GM19035 (cell line): ENCODE data around the gene INPP1.
A peak's percentile ranks its signal among the peaks of the same experiment; 100 is the strongest.
"Not testable (repeated sequence)": the region's sequence is repeated elsewhere in the genome, so short reads cannot be mapped to it uniquely, and the experiment has no call there.

Source experiments
- ATAC-seq: cut with Tn5 transposase; IDR thresholded peaks from one replicate; pipeline ENCODE4 v1.9.1; 2021; ENCODE audit not compliant: unreplicated experiment

Gene INPP1

GRCh38 chr2:190333395-190333794 lies 10.0 kb upstream of the INPP1 start:
- no peak for ATAC-seq

GRCh38 chr2:190333928-190334327 lies 9.5 kb upstream of the INPP1 start:
- ATAC-seq, result no peak

- ATAC-seq, result no peak
These were observed 8.7 kb upstream of the INPP1 start for GRCh38 chr2:190334479-190335224.

GRCh38 chr2:190335225-190335559 lies 8.2 kb upstream of the INPP1 start:
- ATAC-seq, result no peak

- not testable (repeated sequence) for ATAC-seq
These were observed 7.8 kb upstream of the INPP1 start for GRCh38 chr2:190335584-190335983.

GRCh38 chr2:190336420-190336819 lies 7.0 kb upstream of the INPP1 start:
- ATAC-seq, result no peak

- ATAC-seq, result no peak
These were observed 4.9 kb upstream of the INPP1 start for GRCh38 chr2:190338453-190338852.

- no peak for ATAC-seq
These were observed 4.0 kb upstream of the INPP1 start for GRCh38 chr2:190339394-190339793.

- ATAC-seq, result no peak
These were observed 3.0 kb upstream of the INPP1 start for GRCh38 chr2:190340369-190340768.

- ATAC-seq, result no peak
These were observed 778 bp upstream of the INPP1 start for GRCh38 chr2:190342611-190343010.

GRCh38 chr2:190343089-190343535 lies 277 bp upstream of the INPP1 start:
- no peak for ATAC-seq

- ATAC-seq, result peak; percentile 77
These were observed 963 bp downstream of the INPP1 start for GRCh38 chr2:190344276-190344827.

GRCh38 chr2:190350371-190350770 lies 7.0 kb downstream of the INPP1 start:
- ATAC-seq, result no peak

- ATAC-seq, result no peak
These were observed 8.6 kb downstream of the INPP1 start for GRCh38 chr2:190351955-190352354.

- no peak for ATAC-seq
These were observed 9.5 kb downstream of the INPP1 start for GRCh38 chr2:190352668-190353536.

- ATAC-seq, result no peak
These were observed 10.1 kb downstream of the INPP1 start for GRCh38 chr2:190353537-190353899.

GRCh38 chr2:190354003-190354690 lies 10.8 kb downstream of the INPP1 start:
- no peak for ATAC-seq

- no peak for ATAC-seq
These were observed 12.7 kb downstream of the INPP1 start for GRCh38 chr2:190355968-190356644.

- ATAC-seq, result no peak
These were observed 14.2 kb downstream of the INPP1 start for GRCh38 chr2:190357600-190357999.

GRCh38 chr2:190358655-190359448 lies 15.5 kb downstream of the INPP1 start:
- ATAC-seq, result not testable (repeated sequence)
